Esophagus (tissue), 2 donors: ENCODE results near the gene TUBB1. TPM values are rescaled to one million over a fixed set of nuclear protein-coding genes. Genes with fewer than 3 reads are reported as not detected.

Experiments
- H3K27ac ChIP-seq, 2 donors: one replicate each; pipeline ENCODE4 v1.5.1; 2013; ENCODE audit warnings: low read depth in 2 of 2, mild to moderate bottlenecking in 2 of 2, inconsistent platforms in 1 of 2, low read length in 1 of 2, moderate library complexity in 1 of 2
- H3K27me3 ChIP-seq, 2 donors: one replicate each; pipeline ENCODE4 v1.6.1; 2013; ENCODE audit warnings: low read length in 2 of 2, control low read depth in 1 of 2, mild to moderate bottlenecking in 1 of 2; ENCODE audit not compliant: insufficient read depth in 2 of 2, control insufficient read depth in 1 of 2
- H3K36me3 ChIP-seq, 2 donors: one replicate each; pipeline ENCODE4 v1.6.1; 2013; ENCODE audit warnings: low read length in 1 of 2; ENCODE audit not compliant: control insufficient read depth in 2 of 2, insufficient read depth in 2 of 2
- H3K4me1 ChIP-seq, 2 donors: one replicate each; pipeline ENCODE4 v1.6.1; 2013; ENCODE audit warnings: low read length in 1 of 2; ENCODE audit not compliant: control insufficient read depth in 2 of 2, insufficient read depth in 2 of 2
- H3K4me3 ChIP-seq, 2 donors: one replicate each; pipeline ENCODE4 v1.5.1; 2013; ENCODE audit warnings: low read length in 2 of 2, mild to moderate bottlenecking in 2 of 2, low read depth in 1 of 2, moderate library complexity in 1 of 2
- H3K9me3 ChIP-seq, 2 donors: one replicate each; pipeline ENCODE4 v1.6.1; 2013; ENCODE audit warnings: mild to moderate bottlenecking in 2 of 2, low read depth in 1 of 2, low read length in 1 of 2, moderate library complexity in 1 of 2; ENCODE audit not compliant: control insufficient read depth in 2 of 2, insufficient read depth in 1 of 2
- WGBS, 2 donors: extraction: QIAGEN DNeasy Blood & Tissue Kit; methylation state at CpG; one replicate each; pipeline ENCODE4 v1.1.7; 2013; 5-methylcytosine and 5-hydroxymethylcytosine counted together
- polyA plus RNA-seq, 2 donors: library from polyadenylated mRNA; stranded (reverse); fragments of 200-250 nt; gene quantifications; one replicate each; pipeline ENCODE4 v1.2.3, GENCODE V29; 2013
- donor health status: healthy with polysubstance abuse.
- donor health status: Bipolar disorder and iron deficiency.

TUBB1 gene
- polyA plus RNA-seq, 2 donors: 0.04 TPM; not detected in 1

- WGBS, 2 donors: 18 to 32% methylated on average over 4 of the region's 4 CpGs
These were observed 45.0 kb downstream of the TUBB1 start for GRCh38 chr20:59064214-59064722.

GRCh38 chr20:59068534-59068933 is 49.3 kb downstream of the TUBB1 start:
- 73 to 81% methylated on average over 4 of the region's 4 CpGs for WGBS, 2 donors
- Histone ChIP-seq H3K27me3 (no peaks in the 10 kb centered on the region), H3K27ac (no peak overlapping the region), H3K4me3 (no peak overlapping the region), H3K36me3 (no peaks in the 10 kb centered on the region), H3K9me3 (no peaks in the 10 kb centered on the region), H3K4me1 (no peaks in the 10 kb centered on the region)

More at GRCh38 chr20:59064214-59064722, 45.0 kb downstream of the TUBB1 start:
- Histone ChIP-seq H3K36me3 (no peaks in the 10 kb centered on the region), H3K4me3 (no peak overlapping the region), H3K9me3 (no peaks in the 10 kb centered on the region), H3K27me3 (no peaks in the 10 kb centered on the region), H3K27ac (no peak overlapping the region), H3K4me1 (no peaks in the 10 kb centered on the region)

- WGBS, 2 donors: 39 to 46% methylated on average over 2 of the region's 2 CpGs
- no peaks in the 10 kb centered on the region for H3K27me3 ChIP-seq
- H3K4me3 ChIP-seq: no peak overlapping the region
- no peak overlapping the region for H3K27ac ChIP-seq
- H3K36me3 ChIP-seq: no peaks in the 10 kb centered on the region
- no peaks in the 10 kb centered on the region for H3K9me3 ChIP-seq
- H3K4me1 ChIP-seq: no peaks in the 10 kb centered on the region
These were observed 49.8 kb downstream of the TUBB1 start for GRCh38 chr20:59069026-59069425.

- Histone ChIP-seq H3K9me3 (no peaks in the 10 kb centered on the region), H3K4me3 (no peak overlapping the region), H3K27ac (no peak overlapping the region), H3K4me1 (no peaks in the 10 kb centered on the region), H3K27me3 (peaks cover 0 to 2% of the 10 kb centered on the region in 2 donors), H3K36me3 (no peaks in the 10 kb centered on the region)
- 47 to 63% methylated on average over 1 of the region's 1 CpG for WGBS, 2 donors
These were observed 52.0 kb downstream of the TUBB1 start for GRCh38 chr20:59071216-59071615.

- 82 to 94% methylated on average over 1 of the region's 1 CpG for WGBS, 2 donors
- Histone ChIP-seq H3K4me3 (no peak overlapping the region), H3K27ac (no peak overlapping the region), H3K4me1 (no peaks in the 10 kb centered on the region), H3K36me3 (no peaks in the 10 kb centered on the region), H3K27me3 (peaks cover 0 to 2% of the 10 kb centered on the region in 2 donors), H3K9me3 (no peaks in the 10 kb centered on the region)
These were observed 54.4 kb downstream of the TUBB1 start for GRCh38 chr20:59073582-59073981.

- WGBS, 2 donors: 27 to 33% methylated on average over 3 of the region's 3 CpGs
- Histone ChIP-seq H3K27ac (no peak overlapping the region), H3K27me3 (peaks cover 0 to 2% of the 10 kb centered on the region in 2 donors)
These were observed 55.2 kb downstream of the TUBB1 start for GRCh38 chr20:59074456-59074855.

GRCh38 chr20:59075934-59076508 is 56.8 kb downstream of the TUBB1 start:
- H3K27ac ChIP-seq: no peak overlapping the region
- H3K4me3 ChIP-seq: no peak overlapping the region
- peaks cover 0 to 2% of the 10 kb centered on the region in 2 donors for H3K27me3 ChIP-seq
- H3K36me3 ChIP-seq: no peaks in the 10 kb centered on the region
- no peaks in the 10 kb centered on the region for H3K9me3 ChIP-seq
- 74 to 77% methylated on average over 4 of the region's 4 CpGs for WGBS, 2 donors
- no peaks in the 10 kb centered on the region for H3K4me1 ChIP-seq

More at GRCh38 chr20:59074456-59074855, 55.2 kb downstream of the TUBB1 start:
- no peaks in the 10 kb centered on the region for H3K4me1 ChIP-seq
- no peak overlapping the region for H3K4me3 ChIP-seq
- no peaks in the 10 kb centered on the region for H3K36me3 ChIP-seq
- H3K9me3 ChIP-seq: no peaks in the 10 kb centered on the region

Other genes starting within 250 kb of the TUBB1 start
- under 1 TPM; 0.09 to 0.49 TPM for gene GNAS-AS1, start 168.5 kb upstream of the TUBB1 start, polyA plus RNA-seq
- gene GNAS, start 166.7 kb upstream of the TUBB1 start, polyA plus RNA-seq: 1,000 to 10,000 TPM in 1 of 2 donors, 100 to 1,000 TPM in 1; 590 to 1,519 TPM
- 10 to 100 TPM; 36.6 to 38.2 TPM for gene NELFCD, start 38.2 kb upstream of the TUBB1 start, polyA plus RNA-seq
- gene CTSZ, start 12.2 kb upstream of the TUBB1 start, polyA plus RNA-seq: 10 to 100 TPM; 17.0 to 41.9 TPM
- 10 to 100 TPM; 36.3 to 50.1 TPM for gene ATP5F1E, start 12.9 kb downstream of the TUBB1 start, polyA plus RNA-seq
- 10 to 100 TPM; 25.0 to 38.1 TPM for gene PRELID3B, start 23.4 kb downstream of the TUBB1 start, polyA plus RNA-seq
- under 1 TPM; 0.09 to 0.16 TPM for gene ZNF831, start 144.4 kb downstream of the TUBB1 start, polyA plus RNA-seq